GM21528 (cell line): ENCODE measurements around the gene LMX1A.

ENCODE experiments used
- ATAC-seq: cut with Tn5 transposase; IDR thresholded peaks from one replicate; pipeline ENCODE4 v1.9.1; 2021; ENCODE audit warnings: mild to moderate bottlenecking, moderate library complexity; ENCODE audit not compliant: unreplicated experiment, low FRiP score

LMX1A gene

GRCh38 chr1:165228111-165228655 lies 128.3 kb downstream of the LMX1A start:
- no peak for ATAC-seq

GRCh38 chr1:165226326-165226725 lies 130.2 kb downstream of the LMX1A start:
- no peak for ATAC-seq

- no peak for ATAC-seq
Observed at GRCh38 chr1:165225650-165226049, 130.9 kb downstream of the LMX1A start.

GRCh38 chr1:165225062-165225461 lies 131.5 kb downstream of the LMX1A start:
- ATAC-seq, result no peak

GRCh38 chr1:165224504-165224903 lies 132.0 kb downstream of the LMX1A start:
- ATAC-seq, result no peak

- ATAC-seq, result no peak
Observed at GRCh38 chr1:165222580-165222979, 133.9 kb downstream of the LMX1A start.

- ATAC-seq, result no peak
Observed at GRCh38 chr1:165218731-165219130, 137.8 kb downstream of the LMX1A start.

GRCh38 chr1:165217958-165218357 lies 138.6 kb downstream of the LMX1A start:
- ATAC-seq, result no peak

GRCh38 chr1:165216254-165216653 lies 140.3 kb downstream of the LMX1A start:
- ATAC-seq, result no peak

- ATAC-seq, result no peak
Observed at GRCh38 chr1:165215676-165216075, 140.8 kb downstream of the LMX1A start.

- no peak for ATAC-seq
Observed at GRCh38 chr1:165212229-165212628, 144.3 kb downstream of the LMX1A start.

- no peak for ATAC-seq
Observed at GRCh38 chr1:165207853-165208515, 148.5 kb downstream of the LMX1A start.

- ATAC-seq, result no peak
Observed at GRCh38 chr1:165205145-165205544, 151.4 kb downstream of the LMX1A start.

- ATAC-seq, result no peak
Observed at GRCh38 chr1:165204548-165204947, 152.0 kb downstream of the LMX1A start.

GRCh38 chr1:165191087-165191486 lies 165.4 kb downstream of the LMX1A start:
- ATAC-seq, result no peak

- ATAC-seq, result no peak
Observed at GRCh38 chr1:165189913-165190312, 166.6 kb downstream of the LMX1A start.

GRCh38 chr1:165189011-165189410 lies 167.5 kb downstream of the LMX1A start:
- no peak for ATAC-seq

- no peak for ATAC-seq
Observed at GRCh38 chr1:165187031-165188009, 169.2 kb downstream of the LMX1A start.

GRCh38 chr1:165185161-165185889 lies 171.2 kb downstream of the LMX1A start:
- no peak for ATAC-seq

GRCh38 chr1:165182975-165183374 lies 173.5 kb downstream of the LMX1A start:
- ATAC-seq, result no peak

GRCh38 chr1:165179306-165179705 lies 177.2 kb downstream of the LMX1A start:
- no peak for ATAC-seq
